Activated CD8-positive, alpha-beta memory T cell treated with anti-CD3 and anti-CD28 coated beads for 24 hours (primary cell): ENCODE results near the gene HTT.

ENCODE experiments used
- DNase-seq: peaks from one replicate; pipeline ENCODE4 v3.0.0-alpha.2; 2020

HTT gene

DNA sequence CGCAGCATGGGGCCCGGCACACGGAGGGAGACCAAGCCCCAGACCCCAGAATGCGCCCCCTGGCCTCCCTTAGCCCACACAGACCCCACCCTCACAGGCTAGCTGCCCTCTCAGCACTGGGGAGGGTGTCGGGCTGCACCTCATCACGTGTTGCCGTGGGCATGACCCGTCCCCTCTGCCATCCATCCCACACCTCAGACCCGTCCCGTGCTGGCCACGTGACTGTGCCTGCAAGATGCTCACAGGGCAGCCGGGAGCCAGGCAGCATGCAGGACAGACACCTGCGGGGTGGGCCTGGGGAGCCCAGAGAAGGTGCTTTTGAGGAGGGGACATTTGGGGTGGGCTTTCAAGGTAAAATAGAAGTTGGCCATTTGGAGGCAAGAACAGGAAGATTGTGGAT, 179.3 kb downstream of the HTT start:
- no peak for DNase-seq

- no peak for DNase-seq
These were observed 180.0 kb downstream of the HTT start for GRCh38 chr4:3254302-3255131.

GRCh38 chr4:3255611-3256186, 181.2 kb downstream of the HTT start:
- DNase-seq, result no peak

GRCh38 chr4:3256230-3257102, 182.0 kb downstream of the HTT start:
- no peak for DNase-seq

- DNase-seq, result peak; percentile 52
These were observed 182.6 kb downstream of the HTT start for GRCh38 chr4:3257103-3257555.

DNA sequence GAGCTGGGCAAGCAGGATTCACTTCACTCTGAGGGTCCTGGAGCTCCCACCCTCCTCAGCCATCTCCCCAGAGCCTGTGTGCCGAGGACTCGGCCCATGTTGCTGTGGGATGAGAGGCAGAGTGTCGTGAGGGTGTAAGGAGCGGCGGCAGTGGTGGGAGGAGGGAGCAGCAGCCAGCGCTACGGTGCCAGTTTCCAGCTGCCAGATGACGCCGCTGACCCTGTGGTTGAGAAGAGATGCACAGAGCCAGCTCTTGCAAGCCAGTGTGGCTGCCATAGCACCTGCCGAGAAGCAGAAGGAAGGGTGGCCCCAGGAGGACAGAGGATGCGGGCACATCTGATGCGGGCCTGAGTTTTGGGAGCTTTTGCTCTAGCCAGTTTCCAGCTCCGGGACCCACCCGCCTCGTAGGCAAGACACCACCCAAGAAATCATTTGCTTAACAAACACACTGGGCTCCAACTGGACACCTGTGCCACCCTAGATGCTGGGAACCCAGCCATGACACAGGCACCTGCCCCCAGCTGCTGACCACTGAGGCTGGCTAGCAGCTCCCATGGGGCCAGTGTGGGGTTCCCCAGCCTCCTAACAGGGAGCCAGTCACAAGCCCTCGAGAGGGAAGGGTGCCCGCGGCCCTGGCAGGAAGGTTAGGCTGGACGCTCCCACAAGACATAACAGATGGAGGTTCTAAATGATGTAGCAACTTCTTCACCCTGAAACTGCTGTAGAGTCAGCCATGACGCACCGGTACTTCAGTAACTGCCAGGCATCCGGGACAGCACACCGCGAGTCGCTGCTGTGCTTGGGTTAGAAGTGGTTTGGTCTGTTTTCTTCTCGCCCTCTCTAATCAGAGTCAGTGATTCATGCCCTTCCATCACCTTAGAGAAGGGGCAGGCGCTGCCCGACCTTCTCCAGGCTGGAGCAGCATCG, 183.3 kb downstream of the HTT start:
- DNase-seq, result peak; percentile 21

DNA sequence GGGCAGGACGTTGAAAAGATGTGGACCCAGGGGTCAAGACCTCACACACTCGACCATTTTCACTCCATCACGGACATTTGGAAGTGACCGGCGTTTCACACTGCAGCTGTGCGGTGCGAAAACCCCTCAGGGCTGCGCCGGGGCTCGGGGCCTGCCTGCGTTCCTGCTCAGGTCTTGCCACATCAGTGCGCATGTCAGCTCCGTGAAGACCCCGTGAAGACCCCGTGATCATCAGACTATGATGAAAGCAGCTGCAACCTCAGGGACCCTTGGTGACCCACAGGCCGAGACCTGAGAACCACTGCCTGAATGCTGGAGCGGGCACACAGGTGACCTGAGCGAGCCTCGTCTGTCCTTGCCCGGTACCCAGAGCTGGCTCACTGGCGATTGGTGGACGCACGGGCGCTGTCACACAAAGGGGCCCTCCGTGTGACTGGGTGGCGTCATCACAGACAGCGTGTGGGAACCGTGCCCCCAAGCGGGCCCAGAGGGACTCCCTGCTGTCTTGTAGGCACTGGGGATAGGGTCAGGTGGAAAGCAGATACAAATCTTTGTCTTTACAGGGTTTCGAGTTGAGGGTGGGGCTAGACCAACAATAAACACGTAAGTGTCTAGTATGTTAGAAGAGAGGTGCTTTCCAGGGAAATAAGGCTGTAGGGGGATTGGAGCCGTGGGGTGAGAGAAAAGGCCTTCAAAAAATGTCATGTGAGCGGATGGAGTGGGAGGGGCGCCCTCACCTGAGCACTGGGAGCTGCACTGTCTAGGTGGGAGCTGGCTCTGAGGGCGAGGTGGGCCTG, 187.1 kb downstream of the HTT start:
- peak; percentile 37 for DNase-seq

GRCh38 chr4:3262208-3263052, 187.9 kb downstream of the HTT start:
- peak; percentile 45 for DNase-seq

DNA sequence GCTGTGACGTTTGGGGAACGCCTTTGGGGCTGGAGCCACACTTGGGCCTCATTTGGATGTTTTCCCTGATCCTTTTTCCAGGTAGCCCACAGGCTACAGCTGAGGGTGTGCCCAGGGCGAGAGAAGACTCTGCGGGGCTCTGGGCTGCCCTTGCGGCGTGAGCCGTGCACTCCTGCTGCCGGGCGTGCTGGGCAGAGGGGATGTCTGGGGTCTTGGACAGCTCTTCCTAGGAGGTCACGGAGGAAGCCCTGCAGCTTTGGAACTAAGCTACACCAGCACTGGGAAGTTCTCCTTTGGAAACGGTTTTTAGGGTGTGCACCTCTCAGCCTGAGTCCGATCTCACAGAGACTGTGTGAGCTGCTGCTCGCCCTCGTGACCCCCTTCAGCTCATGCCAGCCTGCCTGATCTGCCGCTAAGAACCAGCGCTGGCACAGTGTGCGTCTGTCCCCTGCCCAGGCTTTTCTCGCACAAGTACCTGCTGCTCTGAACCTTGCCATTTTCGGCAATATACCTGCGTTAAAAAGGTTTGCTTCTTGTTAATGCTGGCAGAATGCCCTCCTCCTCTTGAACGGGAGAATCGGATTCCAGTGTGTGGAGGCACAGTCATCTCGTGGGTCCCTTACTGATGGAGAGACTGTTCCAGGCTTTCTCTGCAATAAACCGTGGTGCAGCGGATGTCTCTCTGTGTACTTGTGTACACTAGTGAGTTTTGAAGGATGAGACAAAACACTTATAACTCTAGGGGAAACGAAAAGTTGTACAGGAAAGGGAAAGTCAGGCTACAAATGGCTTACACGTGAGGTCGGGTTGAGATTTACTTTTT, 188.8 kb downstream of the HTT start:
- DNase-seq, result peak; percentile 40

- DNase-seq, result no peak
These were observed 189.4 kb downstream of the HTT start for GRCh38 chr4:3263876-3264193.

- DNase-seq, result peak; percentile 28
These were observed 191.6 kb downstream of the HTT start for GRCh38 chr4:3266076-3266475.

DNA sequence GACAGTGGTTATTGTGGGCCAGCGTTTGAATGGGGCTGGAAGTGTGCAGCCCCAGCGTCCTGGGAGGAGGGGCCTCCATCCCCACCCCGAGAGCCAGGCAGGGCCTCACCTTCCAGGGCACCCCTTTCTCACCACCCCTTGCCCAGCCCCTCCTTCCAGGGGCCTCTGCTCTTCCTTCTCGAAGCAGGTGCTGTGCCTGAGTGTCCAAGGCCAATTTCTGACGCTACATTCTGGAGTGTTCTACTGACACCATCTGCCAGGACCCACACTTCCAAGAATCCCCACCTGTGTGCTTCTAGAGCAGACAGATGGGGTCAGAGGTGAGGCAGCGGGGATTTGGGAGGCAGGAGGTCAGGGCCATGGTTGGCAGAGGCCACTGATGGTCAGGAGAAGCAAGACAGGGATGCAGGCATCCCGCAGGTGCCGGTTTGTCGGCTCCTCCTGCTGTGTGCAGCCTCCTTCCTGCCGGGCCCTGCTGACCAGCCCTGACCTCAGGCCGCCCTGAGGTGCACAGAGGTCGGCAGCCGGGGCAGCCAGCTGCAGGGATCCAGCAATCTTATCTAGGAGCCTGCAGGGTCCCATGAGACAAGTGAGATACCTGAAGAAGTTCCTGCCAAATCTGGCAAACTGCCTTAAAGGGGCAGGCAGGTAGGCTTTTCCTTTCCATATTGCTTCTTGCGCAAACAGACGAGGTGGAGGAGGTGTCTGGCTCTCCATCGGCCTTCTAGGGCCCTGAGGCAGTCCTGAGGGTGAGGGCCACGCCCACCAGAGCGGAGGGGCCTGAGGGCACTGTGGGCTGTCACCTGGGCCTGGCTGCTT, 193.3 kb downstream of the HTT start:
- peak; percentile 35 for DNase-seq

- DNase-seq, result peak; percentile 50
These were observed 194.1 kb downstream of the HTT start for GRCh38 chr4:3268395-3269104.

GRCh38 chr4:3269105-3269927, 194.8 kb downstream of the HTT start:
- peak; percentile 33 for DNase-seq

DNA sequence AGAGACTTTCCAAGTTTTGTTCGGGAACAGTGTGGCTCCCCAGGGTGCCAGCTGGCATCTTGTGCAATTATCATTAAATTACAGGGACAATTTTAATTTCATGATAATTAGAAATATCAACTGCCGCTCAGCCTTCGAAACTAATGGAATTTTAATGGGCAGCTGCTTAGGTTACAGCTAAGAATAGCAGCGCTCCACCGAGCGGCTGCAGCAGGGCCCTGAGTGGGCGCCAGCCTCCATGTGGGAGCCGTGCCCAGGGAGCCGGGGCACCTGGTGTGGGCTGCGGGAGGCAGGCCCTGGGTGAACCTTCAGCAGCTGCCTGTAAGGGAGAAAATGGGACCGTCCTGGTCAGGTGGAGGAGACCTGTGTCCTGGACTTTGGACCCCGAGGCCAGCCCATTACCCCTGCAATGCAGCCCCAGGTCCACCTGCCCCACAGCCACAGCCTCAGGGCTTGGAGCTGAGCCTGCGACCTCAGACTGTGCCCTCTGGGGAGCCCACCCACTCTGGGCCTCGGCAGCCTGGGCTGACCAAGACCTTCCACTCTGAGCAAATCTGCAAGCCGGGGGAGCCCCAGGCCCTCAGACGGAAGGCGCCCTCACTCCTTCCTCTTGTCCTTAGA, 195.6 kb downstream of the HTT start:
- DNase-seq, result peak; percentile 11

GRCh38 chr4:3271131-3271530, 196.7 kb downstream of the HTT start:
- DNase-seq, result peak; percentile 5

DNA sequence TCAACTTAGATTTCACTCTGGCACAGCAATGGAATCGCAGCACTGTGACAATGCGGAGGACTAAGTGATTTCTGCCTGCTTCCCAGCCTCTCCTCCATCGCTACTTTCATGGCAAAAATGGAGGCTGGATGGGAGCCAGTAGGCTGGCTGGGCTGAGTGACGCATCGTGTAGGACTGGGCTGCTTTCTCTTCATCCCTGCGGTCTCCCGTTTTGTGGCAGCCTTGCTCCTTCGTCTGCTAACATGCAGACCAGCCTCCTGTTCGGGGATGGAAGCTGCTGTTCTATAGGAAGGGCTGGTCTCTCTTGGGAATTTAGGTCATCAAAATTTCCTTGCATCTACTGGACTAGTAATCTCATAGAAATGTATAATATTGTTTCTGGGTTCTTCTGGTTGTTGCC, 202.5 kb downstream of the HTT start:
- DNase-seq, result peak; percentile 11
